Activated naive CD4-positive, alpha-beta T cell (primary cell): Measurements from ENCODE around the gene MAU2.
"Not testable (repeated sequence)": the region's sequence is repeated elsewhere in the genome, so short reads cannot be mapped to it uniquely, and the experiment has no call there.

Experiments
- DNase-seq, 4 experiments: peaks; one replicate each; lab custom pipeline; 2025; lab: John Stamatoyannopoulos, UW

The MAU2 gene

DNA sequence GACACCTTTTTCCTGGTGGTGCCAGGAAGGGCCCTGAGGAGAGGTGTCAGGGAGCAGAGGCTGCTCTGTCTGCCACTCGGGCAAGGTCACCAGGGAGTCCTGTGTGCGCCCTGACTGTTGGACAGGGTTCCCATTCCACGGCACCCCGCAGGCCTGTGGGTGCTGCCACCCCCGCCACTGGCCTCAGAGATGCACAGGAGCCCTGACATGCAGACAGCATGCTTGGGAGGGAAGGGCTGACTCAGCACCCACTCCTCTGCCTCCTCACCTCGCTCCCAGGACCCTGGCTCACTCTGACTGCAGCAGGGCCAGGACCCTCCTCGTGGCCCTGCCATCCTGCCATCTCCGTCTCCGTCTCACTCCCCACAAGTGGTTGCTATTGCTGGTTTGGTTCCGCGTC, 25.3 kb downstream of the MAU2 start:
- DNase-seq, result no peak

DNA sequence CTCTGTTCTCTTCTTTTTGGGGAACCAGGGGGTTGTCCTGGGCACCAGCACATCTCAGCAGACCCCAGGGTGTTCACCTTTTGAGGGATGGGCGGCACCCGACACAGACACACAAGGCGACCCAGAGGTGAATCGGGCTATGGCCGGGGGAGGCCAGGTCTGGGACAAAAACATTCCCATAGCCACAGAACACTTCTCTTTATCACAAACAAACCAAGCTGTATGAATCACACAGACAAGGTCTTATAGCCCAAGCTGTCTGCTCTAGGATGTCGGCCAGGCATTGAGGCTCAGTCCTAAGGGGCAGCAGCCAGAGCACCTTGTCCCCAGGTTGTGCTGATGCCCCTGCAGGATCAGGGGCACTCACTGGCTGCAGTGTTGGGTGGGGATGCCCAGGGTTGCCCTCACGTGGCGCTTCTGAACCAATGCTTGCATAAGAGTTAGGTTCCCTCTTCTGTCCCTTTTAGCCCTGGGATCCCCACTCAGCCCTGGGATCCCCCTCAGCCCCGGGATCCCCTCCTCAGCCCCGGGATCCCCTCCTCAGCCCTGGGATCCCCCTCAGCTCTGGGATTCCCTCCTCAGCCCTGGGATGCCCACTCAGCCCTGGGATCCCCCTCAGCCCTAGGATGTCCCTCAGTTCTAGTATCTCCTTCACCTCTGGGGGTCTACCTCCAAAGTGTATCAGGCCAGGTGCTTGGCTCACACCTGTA, 26.9 kb downstream of the MAU2 start:
- DNase-seq, result no peak

- DNase-seq, result no peak
Measured at GRCh38 chr19:19348266-19348665, 27.6 kb downstream of the MAU2 start.

GRCh38 chr19:19349365-19349764, 28.7 kb downstream of the MAU2 start:
- no peak for DNase-seq

- DNase-seq, result not testable (repeated sequence)
Measured at GRCh38 chr19:19350756-19351155, 30.1 kb downstream of the MAU2 start.

GRCh38 chr19:19352823-19353222, 32.2 kb downstream of the MAU2 start:
- DNase-seq, result no peak

DNA sequence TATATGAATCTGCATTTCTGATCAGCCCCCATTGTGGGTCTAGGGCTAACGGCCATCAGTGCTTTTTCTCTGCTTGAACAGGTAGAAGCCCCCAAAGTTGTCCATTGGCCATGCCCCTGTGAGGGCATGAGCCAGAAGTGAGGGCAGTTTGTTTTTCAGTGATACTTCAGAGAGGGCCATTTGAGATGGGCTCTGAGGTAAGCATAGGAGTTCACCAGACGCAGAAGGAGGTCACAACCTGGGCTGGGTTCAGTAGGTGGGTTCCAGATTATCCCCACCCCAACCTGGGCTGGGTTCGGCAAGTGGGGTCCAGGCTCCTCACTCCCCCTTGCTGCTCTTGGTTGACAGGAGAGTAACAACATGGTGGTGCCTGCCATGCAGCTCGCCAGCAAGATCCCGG, 33.4 kb downstream of the MAU2 start:
- no peak for DNase-seq

GRCh38 chr19:19354932-19355331, 34.3 kb downstream of the MAU2 start:
- no peak for DNase-seq

DNA sequence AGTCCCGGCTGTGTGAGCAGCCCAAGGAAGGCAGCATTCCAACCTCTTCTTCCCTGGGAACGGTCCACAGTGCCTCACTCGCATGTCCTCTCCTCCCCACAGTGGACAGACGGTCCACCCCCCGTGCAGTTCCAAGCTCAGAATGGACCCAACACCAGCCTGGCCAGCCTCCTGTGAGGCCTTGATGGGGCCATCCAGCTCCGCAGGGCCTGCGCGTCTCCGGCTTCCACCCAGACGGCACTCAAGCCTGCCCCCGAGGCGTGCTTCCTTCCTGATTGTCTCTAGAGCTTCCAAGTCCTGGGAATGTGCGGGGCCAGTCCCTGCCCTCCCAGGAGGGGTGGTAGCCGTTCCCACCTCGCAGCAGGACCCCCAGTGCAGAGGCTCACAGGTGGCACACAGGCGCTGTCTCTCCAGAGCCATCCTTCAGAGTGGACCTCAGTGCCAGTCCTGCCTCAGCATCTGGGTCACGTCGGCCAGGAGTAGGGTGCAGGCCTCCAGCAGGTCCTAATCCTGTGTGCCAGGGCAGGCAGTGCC, 35.0 kb downstream of the MAU2 start:
- no peak for DNase-seq

DNA sequence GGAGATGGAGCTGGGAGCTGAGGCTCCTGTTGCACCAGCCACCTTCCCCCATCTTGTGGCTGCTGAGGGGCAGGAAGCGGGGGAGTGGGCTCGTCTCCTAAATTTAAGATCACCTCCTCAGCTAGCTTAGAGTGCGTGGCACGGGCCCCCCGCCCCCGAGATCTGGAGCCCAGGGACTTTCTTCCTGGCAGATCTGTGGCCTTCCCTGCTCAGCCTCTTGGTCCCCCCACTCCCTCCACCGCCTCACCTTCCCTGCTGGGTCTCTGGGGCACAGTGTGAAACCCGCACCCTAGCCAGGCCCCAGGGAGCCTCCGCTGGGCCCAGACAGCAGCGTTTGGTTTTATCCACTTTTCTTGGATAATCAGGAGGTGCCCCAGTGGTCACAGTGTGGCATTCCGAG, 35.9 kb downstream of the MAU2 start:
- no peak for DNase-seq

- DNase-seq, result no peak
Measured at GRCh38 chr19:19356901-19357566, 36.4 kb downstream of the MAU2 start.

DNA sequence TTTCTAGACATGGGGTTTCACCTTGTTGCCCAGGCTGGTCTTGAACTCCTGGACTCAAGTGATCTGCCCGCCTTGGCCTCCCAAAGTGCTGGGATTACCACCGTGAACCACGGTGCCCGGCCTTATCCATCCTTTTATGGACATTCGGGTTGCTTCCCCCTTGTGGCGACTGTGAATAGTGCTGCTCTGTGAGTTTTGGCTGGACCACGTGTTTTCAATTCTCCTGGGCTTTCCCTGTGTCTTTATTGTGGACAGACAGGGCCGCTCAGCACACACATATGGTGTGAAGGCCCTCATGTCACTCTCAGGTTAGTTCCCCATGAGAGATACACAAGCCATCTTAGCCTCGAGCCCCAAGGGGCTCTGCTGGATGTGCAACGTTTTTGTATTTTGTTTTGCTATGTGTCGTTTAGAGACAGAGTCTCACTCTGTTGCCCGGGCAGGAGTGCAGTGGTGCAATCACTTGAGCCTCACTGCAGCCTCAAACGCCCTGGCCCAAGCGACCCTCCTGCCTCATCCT, 40.5 kb downstream of the MAU2 start:
- peak; percentile 15 to 45 (median 31) for DNase-seq

DNA sequence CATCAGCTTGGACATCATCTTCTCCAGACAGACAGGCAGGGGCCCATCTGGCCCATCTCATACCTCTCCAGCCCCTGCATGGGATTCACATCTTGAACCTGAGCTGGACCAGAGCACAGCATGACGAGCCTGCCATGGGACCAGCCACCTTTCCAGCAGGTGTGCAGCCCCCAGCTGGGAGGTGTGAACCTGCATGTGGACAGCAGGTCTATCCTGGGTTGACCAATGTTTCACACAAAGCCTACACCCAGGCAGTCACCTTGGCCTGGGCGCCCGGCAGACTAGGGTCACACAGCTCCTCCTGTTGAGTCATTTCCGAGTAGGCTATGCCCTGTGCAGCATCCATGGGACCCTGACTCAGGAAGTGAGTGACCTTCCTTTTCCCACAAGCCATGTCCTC, 41.4 kb downstream of the MAU2 start:
- no peak for DNase-seq

DNA sequence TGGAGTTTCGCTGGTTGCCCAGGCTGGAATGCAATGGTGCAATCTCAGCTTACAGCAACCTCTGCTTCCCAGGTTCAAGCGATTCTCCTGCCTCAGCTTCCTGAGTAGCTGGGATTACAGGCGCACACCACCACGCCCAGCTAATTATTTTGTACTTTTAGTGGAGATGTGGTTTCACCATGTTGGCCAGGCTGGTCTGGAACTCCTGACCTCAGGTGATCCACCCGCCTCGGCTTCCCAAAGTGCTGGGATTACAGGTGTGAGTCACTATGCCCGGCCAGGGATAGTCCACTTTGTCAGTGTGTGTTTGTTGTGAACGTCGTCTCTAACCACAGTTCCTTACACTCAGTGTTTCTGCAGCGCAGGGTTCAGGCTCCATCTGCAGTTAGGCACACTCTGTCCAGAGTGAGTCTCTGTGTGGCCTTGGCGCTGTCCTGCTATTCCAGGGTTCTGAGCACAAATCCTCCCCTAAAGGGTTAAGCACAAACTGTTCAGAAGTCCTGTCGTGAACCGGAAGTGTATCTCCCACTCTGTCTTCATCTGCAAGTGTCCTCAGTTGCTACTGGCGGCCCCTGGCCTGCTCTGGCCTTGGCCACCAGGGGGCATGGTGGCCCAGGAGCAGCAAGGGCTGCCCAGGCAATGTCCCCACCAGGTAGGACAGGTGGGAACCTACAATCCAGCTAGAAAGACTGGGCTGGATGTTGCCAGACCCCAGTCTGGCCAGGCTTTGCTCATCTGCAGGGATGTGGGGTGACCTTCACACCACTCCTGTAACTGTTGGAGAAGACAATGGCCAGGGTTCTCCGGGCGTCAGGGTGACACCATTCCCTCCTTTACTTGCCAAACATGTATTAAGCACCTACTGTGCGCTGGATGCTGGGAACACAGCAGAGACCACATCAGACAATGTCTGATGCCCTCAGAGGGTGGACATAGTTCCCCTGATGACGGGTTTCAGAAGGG, 46.1 kb downstream of the MAU2 start:
- peak; percentile 21 to 62 (median 46) for DNase-seq

GRCh38 chr19:19368087-19368486, 47.5 kb downstream of the MAU2 start:
- DNase-seq, result no peak

DNA sequence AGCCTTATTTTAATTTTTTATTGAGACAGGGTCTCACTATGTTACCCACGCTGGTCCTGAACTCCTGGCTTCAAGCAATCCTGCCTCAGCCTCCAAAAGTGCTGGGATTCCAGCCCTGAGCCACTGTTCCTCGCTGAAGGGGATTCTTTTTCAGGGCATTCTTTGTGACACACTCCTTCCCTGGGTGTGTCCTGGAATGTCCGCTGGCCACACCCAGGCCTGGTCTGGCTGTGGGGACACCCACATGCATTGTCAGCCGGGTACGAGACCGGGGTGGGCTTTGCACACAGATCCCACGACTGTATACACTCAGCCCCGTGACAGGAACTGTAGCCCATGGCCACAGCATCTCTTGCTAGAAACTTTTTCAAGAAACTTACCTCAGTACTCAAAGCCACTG, 50.4 kb downstream of the MAU2 start:
- DNase-seq, result no peak

GRCh38 chr19:19372656-19373416, 52.2 kb downstream of the MAU2 start:
- DNase-seq, result peak in 1 of 4 experiments; percentile 11

GRCh38 chr19:19379527-19379926, 58.9 kb downstream of the MAU2 start:
- no peak for DNase-seq

DNA sequence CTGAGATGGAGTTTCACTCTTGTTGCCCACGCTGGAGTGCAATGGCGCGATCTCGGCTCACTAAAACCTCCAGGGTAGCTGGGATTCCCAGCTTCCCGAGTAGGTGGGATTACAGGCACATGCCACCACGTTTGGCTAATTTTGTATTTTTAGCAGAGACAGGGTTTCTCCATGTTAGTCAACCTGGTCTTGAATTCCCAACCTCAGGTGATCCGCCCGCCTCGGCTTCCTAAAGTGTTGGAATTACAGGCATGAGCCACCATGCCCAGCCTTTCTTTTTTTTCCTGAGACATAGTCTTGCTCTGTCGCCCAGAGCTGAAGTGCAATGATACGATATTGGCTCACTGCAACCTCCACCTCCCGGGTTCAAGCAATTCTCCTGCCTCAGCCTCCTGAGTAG, 59.7 kb downstream of the MAU2 start:
- DNase-seq, result not testable (repeated sequence)

DNA sequence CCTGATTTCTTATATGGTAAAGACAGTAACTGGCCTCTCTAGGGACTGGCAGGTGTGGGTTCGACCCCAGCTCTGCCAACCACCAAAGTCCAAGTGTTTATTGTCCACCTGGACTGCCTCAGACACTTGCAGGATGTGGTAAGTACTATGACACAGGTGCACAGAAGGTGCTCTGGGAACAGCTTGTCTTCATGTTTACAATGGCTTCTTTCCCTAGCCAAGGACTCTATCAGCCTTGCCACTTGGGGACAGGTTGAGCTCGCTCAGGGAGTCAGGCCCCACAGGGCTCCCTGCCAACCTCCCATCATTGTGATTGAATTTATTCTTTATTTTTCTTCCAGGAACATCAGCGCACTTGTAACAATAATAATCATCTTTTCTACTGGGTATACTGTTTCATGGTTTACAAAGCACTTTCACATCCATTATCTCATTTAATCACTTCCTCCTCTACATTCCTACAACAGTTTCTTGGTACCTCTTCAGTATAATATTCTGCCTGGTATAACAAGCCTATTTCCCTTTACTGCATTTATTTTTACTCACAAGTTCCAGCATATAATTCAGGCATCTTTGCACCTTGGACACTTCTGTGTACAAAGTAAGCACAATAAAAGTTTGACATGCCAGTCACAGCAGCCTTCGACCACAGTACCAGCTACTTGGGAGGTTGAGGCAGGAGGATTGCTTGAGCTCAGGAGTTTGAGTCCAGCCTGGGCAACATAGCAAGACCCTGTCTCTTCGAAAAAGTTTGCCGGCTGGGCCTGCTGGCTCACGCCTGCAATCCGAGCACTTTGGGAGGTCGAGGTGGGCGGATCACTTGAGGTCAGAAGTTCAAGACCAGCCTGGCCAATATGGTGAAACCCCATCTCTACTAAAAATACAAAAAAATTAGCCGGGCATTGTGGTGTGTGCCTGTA, 60.6 kb downstream of the MAU2 start:
- no peak for DNase-seq
